Activated T-cell treated with anti-CD3 and anti-CD28 coated beads, Interleukin-2, amount 50 U/mL, for 1 hour (primary cell): ENCODE data around the gene HTR2B.
"Not testable (repeated sequence)": the region's sequence is repeated elsewhere in the genome, so short reads cannot be mapped to it uniquely, and the experiment has no call there.

Source experiments
- DNase-seq: peaks from one replicate; pipeline ENCODE4 v3.0.0-alpha.2; 2020

HTR2B gene

DNA sequence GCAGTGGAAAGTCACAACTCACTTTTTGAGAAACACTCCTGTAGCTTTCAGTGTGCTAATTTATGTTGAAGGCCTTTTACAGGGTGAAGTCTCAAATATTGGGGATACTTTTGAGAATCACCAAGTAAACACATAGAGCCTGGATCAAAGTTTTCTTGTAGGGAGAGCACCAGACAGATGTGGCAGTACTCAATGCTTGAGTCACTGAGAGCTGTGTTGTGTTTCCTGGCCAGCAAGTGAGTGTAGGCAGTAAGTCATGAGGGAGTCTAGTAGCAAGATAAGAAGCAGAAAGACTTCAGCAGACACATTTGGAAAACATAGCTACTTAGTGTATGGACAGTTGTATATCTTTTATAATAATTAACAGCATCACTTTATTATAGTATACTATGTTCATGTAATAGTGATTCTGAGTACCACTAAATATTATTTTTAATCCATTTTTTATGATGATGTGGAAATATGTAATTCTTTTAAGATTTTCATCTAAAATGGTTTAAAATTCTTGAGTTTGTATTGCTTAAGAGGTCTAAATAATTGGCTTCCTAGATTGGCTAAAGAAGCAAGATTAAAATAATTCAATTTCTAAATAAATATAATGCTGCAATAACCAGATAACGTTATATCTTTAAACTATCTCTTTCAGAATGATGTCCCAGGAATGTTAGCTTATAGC is 55.3 kb downstream of the HTR2B start:
- DNase-seq, result no peak

DNA sequence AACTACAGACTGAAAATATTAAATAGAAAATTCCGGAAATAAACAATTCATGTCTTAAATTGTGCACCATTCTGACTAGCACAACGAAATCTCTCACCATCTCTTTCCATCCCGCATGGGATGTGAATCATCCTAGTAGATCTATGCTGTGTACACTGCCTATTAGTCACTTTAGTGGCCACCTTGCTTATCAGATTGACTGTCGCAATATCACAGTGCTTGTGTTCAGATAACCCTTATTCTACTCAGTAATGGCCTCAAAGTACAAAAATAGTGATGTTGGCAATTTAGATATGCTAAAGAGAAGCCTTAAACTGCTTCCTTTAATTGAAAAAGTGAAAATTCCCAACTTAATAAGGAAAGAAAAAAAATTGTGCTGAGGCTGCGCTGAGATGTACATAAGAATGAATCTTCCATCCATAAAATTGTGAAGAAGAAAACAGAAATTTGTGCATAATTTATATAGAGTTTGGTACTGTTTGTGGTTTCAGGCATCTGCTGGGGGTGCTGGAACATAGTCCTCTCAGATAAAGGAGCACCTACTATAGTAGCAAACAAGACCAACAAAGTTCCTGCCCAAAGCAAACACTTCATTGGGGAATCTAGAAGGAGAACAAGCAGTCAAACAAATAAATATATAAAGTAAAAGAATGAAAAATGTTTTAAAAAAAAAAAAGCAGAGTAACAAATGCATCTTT is 56.2 kb downstream of the HTR2B start:
- DNase-seq, result no peak

DNA sequence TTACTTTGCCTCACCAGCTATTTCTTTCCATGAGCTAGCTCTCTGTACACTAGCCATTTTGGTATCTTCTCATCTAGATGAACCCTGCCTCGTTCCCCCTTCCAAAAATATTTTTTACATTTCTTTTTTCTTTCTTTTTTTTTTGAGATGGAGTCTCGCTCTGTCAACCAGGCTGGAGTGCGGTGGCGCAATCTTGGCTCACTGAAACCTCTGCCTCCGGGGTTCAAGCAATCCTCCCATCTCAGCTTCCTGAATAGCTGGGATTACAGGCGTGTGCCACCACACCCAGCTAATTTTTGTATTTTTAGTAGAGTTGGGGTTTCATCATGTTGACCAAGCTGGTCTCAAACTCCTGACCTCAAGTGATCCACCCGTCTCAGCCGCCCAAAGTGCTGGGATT is 57.3 kb downstream of the HTR2B start:
- not testable (repeated sequence) for DNase-seq

DNA sequence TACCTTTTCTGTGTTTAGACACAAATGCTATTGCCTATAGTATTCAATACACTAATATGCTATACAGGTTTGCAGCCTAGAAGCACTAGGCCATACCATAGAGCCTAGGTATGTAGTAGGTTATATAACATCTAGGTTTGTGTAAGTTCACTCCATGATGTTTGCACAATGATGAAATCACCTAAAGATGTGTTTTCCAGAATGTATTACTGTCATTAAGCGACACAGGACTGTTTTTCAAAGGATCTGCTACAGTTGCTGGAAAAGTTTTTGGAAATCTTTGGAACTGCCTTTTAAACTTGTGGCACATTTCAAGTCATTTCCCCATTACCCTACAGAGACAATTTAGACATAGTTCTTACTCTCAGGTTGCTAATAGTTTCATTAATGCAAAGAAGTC is 58.9 kb downstream of the HTR2B start:
- no peak for DNase-seq

DNA sequence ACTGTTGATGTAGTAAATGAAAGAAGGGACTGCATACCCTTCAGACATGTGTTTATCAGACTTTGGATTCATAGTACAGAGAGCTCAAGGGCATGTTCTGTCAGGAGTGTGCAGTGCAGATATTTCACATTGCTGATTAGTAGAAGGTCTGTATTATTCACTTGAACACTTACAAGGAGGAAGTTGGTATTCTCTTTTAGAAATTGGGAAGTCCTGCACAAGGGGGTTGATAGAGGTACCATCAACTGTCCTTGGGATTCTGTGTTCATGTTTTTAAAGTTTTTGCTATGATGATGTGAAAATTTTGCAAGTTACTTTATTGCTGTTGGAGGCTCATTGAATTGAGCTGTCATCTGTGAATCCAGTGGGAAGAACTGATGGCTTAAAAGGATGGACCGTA is 61.5 kb downstream of the HTR2B start:
- no peak for DNase-seq

DNA sequence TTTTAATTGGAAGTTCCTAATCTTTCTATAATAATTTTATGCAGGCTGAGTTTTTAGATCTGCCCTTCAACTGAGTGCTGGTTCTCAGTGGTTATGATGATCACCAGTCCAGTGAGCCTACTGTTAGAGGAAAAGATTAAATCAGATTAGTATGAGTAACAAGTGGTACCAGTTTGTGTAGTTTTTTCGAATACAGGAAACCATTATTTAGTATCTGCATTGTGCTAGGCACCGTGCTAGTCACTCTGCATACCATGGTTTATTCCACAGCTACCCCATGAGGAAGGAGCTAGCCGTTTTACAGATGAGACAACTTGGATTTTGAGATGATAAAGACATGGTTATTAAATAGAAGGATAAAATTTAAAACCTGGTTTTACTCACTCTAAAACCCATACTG is 62.1 kb downstream of the HTR2B start:
- no peak for DNase-seq

DNA sequence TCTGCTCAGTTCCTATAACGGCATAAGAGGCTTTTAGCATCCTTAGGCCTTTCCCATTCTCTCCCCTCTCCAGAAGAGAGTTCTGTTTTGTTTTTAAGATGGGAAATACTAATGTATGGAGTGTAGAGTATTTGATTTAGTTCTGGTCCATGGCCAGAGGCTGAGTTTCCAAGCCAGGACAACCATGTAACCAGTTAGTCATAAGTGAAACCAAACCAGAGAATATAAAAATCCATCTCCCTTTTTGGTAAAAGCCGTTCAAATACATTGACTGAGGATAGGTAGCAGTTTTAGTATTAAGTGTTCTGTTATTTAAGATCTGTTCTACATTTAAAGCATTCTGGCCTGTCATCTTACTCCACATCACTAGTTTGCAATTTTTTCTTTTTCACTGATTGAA is 65.1 kb downstream of the HTR2B start:
- no peak for DNase-seq

DNA sequence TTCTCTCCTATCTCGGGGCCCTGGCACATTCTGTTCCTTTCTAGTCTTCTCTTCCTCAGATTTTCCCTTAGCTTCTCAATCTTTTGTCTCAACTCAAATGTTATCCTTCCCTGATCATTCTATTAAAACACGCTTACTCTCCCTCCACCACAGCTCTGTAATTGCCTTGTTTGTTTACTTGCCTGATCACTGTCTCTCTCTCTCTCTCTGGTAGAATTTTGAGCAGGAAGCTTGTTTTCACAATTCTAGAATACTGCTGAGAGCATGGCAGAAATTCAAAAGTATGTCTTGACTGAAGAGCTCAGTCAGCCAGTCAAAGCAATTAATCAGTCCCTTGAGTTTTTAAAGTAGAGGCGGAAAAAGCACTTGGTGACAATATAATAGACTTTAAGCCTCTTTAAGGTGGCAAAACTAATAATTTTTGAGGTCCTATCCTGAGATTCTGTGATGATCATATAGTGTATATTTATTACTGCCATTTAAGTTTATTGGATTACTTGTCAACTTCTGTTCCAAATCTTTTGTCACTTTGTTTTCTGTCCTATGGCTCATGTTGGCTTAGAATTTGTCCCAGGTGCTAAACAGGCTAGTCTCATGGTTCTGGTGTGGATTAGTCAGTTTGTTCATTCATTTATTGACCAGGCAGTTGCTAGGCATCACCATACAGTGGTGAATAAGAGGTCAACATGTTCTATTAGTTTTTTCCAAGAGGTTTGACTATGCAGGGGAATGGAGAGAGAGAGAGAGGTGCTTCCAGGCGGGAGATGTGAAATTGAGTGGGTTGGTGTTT is 65.9 kb downstream of the HTR2B start:
- DNase-seq, result no peak
